Lung (tissue), 12 donors: Measurements from ENCODE around the gene ERBIN. TPM values are rescaled to one million over a fixed set of nuclear protein-coding genes. Genes with fewer than 3 reads are reported as not detected.

Experiments
- ATAC-seq: fragments of 200-7000 bp; cut with Tn5 transposase; one replicate; pipeline ENCODE4 v1.9.1; 2020; ENCODE audit warnings: moderate number of reproducible peaks; ENCODE audit not compliant: insufficient read depth, low FRiP score
- DNase-seq, 3 donors: peaks; one replicate each; pipeline ENCODE4 v3.0.0-alpha.2; 2013 to 2017
- H3K27ac ChIP-seq, 2 donors: one replicate each; pipeline ENCODE4 v1.5.1; 2013; ENCODE audit warnings: mild to moderate bottlenecking in 2 of 2, moderate library complexity in 2 of 2, control low read depth in 1 of 2, inconsistent platforms in 1 of 2, low read depth in 1 of 2, low read length in 1 of 2
- H3K27me3 ChIP-seq, 3 donors: one replicate each; pipeline ENCODE4 v1.5.1; 2013; ENCODE audit warnings: low read length in 2 of 3; ENCODE audit not compliant: control insufficient read depth in 3 of 3, insufficient read depth in 3 of 3
- H3K36me3 ChIP-seq, 4 donors: one replicate each; pipeline ENCODE4 v1.5.1; 2013; ENCODE audit warnings: low read length in 4 of 4, mild to moderate bottlenecking in 1 of 4, moderate library complexity in 1 of 4; ENCODE audit not compliant: control insufficient read depth in 4 of 4, insufficient read depth in 4 of 4
- H3K4me1 ChIP-seq, 5 donors: one replicate each; pipeline ENCODE4 v1.5.1; 2013; ENCODE audit warnings: low read length in 5 of 5, mild to moderate bottlenecking in 2 of 5, moderate library complexity in 1 of 5; ENCODE audit not compliant: control insufficient read depth in 5 of 5, insufficient read depth in 5 of 5
- H3K4me3 ChIP-seq: one replicate; pipeline ENCODE4 v1.5.1; 2013; ENCODE audit warnings: mild to moderate bottlenecking, control low read depth, moderate library complexity
- H3K9ac ChIP-seq, 2 donors: one replicate each; pipeline ENCODE4 v1.5.1; 2013; ENCODE audit warnings: low read length in 2 of 2, control low read depth in 1 of 2; ENCODE audit not compliant: insufficient read depth in 1 of 2
- H3K9me3 ChIP-seq, 4 donors: one replicate each; pipeline ENCODE4 v1.5.1; 2013; ENCODE audit warnings: low read length in 3 of 4, mild to moderate bottlenecking in 1 of 4, moderate library complexity in 1 of 4; ENCODE audit not compliant: control insufficient read depth in 4 of 4, insufficient read depth in 3 of 4
- WGBS, 2 donors: extraction: QIAGEN DNeasy Blood & Tissue Kit; methylation state at CpG; one replicate each; pipeline ENCODE4 v1.1.7; 2013; 5-methylcytosine and 5-hydroxymethylcytosine counted together
- polyA plus RNA-seq, 2 donors: library from polyadenylated mRNA; stranded (reverse); fragments of 200-250 nt; gene quantifications; one replicate each; pipeline ENCODE4 v1.2.1, GENCODE V29; 2013
- total RNA-seq, 2 donors: library from RNA; depleted of rRNA in 1 of 2; stranded (reverse); fragments of >200 nt in 1 of 2; gene quantifications; one replicate each; pipeline ENCODE4 v1.2.1, GENCODE V29; 2014 to 2021
- TF ChIP-seq, protein P1 (sequence below): IDR thresholded peaks from 2 replicates; pipeline ENCODE4 v1.5.1; 2012; ENCODE audit warnings: mild to moderate bottlenecking; ENCODE audit errors: control extremely low read depth, extremely low read depth
- donor health status: control.
- donor health status: control.
- donor health status: Bipolar disorder and iron deficiency.
- donor health status: healthy.
- donor health status: DM: yes; HTN: yes; CAD: no.

The ERBIN gene
- total and polyA plus RNA-seq, 4 donors = 13.8 to 235 (median 41.9) TPM

DNA sequence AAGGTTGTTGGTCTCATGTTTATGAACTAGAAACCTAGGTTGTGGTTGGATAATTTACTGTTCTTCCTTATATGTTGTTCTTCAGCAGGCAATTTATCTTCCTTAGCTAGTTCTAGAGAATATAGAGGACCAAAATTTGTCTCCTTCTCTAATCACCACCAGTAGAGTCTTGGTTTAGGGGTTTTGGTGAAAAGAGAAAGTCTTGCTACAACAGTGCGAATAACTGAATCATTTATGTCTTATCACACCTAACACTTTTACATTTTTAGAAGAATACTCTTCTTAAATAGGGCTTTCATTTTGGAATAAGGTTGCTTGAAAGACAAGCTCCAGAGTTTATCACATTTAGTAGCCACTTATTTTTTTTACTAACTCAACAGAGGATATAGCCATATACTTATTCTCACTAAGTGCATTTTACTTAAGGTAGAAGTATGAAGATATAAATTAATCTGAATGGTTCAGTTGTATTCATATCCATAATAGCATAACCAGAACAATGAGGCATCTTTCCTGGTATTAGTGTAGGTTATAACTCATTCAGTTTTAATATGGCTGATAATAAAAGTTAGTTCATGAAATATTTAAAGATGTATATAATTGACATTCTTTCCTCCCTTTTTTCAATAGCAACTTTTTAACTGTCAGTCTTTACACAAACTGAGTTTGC is 67.9 kb downstream of the ERBIN start:
- TF ChIP-seq, protein P1, sequence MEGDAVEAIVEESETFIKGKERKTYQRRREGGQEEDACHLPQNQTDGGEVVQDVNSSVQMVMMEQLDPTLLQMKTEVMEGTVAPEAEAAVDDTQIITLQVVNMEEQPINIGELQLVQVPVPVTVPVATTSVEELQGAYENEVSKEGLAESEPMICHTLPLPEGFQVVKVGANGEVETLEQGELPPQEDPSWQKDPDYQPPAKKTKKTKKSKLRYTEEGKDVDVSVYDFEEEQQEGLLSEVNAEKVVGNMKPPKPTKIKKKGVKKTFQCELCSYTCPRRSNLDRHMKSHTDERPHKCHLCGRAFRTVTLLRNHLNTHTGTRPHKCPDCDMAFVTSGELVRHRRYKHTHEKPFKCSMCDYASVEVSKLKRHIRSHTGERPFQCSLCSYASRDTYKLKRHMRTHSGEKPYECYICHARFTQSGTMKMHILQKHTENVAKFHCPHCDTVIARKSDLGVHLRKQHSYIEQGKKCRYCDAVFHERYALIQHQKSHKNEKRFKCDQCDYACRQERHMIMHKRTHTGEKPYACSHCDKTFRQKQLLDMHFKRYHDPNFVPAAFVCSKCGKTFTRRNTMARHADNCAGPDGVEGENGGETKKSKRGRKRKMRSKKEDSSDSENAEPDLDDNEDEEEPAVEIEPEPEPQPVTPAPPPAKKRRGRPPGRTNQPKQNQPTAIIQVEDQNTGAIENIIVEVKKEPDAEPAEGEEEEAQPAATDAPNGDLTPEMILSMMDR = no peak
- WGBS, 2 donors = 90 to 98% methylated on average over 1 of the region's 1 CpG
- H3K9ac ChIP-seq = no peak overlapping the region
- no peak overlapping the region for H3K4me3 ChIP-seq
- H3K9me3 ChIP-seq = no peaks in the 10 kb centered on the region
- no peak overlapping the region for H3K27ac ChIP-seq
- DNase-seq (no peak), ATAC-seq (no peak)
- peaks cover 0 to 1% (median 0%) of the 10 kb centered on the region in 5 donors for H3K4me1 ChIP-seq
- H3K36me3 ChIP-seq = peaks cover 2 to 8% (median 6%) of the 10 kb centered on the region in 4 donors
- H3K27me3 ChIP-seq = no peaks in the 10 kb centered on the region

DNA sequence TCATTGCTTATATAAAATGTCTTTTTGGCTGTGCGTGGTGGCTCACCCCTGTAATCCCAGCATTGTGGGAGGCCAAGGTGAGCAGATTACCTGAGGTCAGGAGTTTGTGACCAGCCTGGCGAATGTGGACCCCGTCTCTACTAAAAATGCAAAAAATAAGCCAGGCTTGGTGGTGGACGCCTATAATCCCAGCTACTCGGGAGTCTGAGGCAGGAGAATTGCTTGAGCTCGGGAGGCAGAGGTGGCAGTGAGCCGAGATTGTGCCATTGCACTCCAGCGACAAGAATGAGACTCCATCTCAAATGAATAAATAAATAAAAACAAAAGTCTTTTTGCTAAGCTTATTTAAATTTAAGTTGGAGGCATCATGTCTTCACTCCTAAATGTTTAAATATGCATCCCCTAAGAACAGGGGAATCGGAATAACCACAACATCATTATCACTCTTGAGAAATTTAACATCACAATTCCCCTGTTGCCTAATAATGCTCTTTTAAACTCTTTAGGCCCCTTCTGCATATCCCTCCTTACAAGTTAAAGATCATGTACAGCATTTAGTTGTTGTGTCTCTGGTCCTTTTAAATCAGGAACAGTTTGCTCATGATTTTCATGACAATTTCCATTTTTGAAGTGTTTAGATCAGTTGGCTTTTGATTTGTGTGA is 72.8 kb downstream of the ERBIN start:
- TF ChIP-seq, protein P1 = no peak
- Histone ChIP-seq H3K27me3 (no peaks in the 10 kb centered on the region), H3K4me1 (peaks cover 0 to 2% (median 0%) of the 10 kb centered on the region in 5 donors), H3K36me3 (peaks cover 2 to 6% (median 5%) of the 10 kb centered on the region in 4 donors), H3K27ac (no peak overlapping the region), H3K9me3 (no peaks in the 10 kb centered on the region), H3K4me3 (no peak overlapping the region), H3K9ac (no peak overlapping the region)
- WGBS, 2 donors = 94 to 96% methylated on average over 9 of the region's 9 CpGs
- DNase-seq (no peak), ATAC-seq (no peak)

DNA sequence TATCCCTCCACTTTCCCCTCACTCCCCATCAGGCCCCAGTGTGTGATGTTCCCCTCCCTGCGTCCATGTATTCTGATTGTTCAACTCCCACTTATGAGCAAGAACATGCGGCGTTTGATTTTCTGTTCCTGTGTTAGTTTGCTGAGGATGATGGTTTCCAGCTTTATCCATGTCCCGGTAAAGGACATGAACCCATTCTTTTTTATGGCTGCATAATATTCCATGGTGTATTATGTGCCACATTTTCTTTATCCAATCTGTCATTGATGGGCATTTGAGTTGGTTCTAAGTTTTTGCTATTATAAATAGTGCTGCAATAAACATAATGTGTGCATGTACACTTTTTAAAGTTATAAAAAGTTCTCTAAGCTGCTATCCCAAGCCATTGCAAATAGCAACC is 75.6 kb downstream of the ERBIN start:
- DNase-seq (no peak), ATAC-seq (no peak)
- Histone ChIP-seq H3K9me3 (no peaks in the 10 kb centered on the region), H3K4me3 (no peak overlapping the region), H3K27me3 (no peaks in the 10 kb centered on the region), H3K27ac (no peak overlapping the region), H3K9ac (no peak overlapping the region), H3K36me3 (peaks cover 0 to 6% (median 0%) of the 10 kb centered on the region in 4 donors), H3K4me1 (peaks cover 0 to 3% (median 0%) of the 10 kb centered on the region in 5 donors)
- 97 to 98% methylated on average over 4 of the region's 4 CpGs for WGBS, 2 donors
- TF ChIP-seq, protein P1 = no peak
